Peyer's patch (tissue), 4 donors: ENCODE measurements around the gene GINS1. TPM values are rescaled to one million over a fixed set of nuclear protein-coding genes. Genes with fewer than 3 reads are reported as not detected.

Source experiments
- DNase-seq, 3 donors: peaks; one replicate each; pipeline ENCODE4 v3.0.0-alpha.2; 2017 to 2019
- H3K27ac ChIP-seq, 4 donors: fragments of 200-600 bp; sonication (generic); one replicate each; pipeline ENCODE4 v1.5.1; 2016 to 2019
- H3K27me3 ChIP-seq, 2 donors: fragments of 200-600 bp; sonication (generic); one replicate each; pipeline ENCODE4 v1.5.1; 2019
- H3K36me3 ChIP-seq, 3 donors: fragments of 200-600 bp; sonication (generic); one replicate each; pipeline ENCODE4 v1.5.1; 2016 to 2019
- H3K4me1 ChIP-seq, 4 donors: fragments of 200-600 bp; sonication (generic); one replicate each; pipeline ENCODE4 v1.5.1; 2016 to 2019
- H3K4me3 ChIP-seq, 4 donors: fragments of 200-600 bp; sonication (generic); 1 replicate in 3 of 4; 2 replicates in 1 of 4; pipeline ENCODE4 v1.5.1; 2016 to 2019; ENCODE audit warnings: mild to moderate bottlenecking in 1 of 4
- H3K9me3 ChIP-seq, 4 donors: fragments of 200-600 bp; sonication (generic); one replicate each; pipeline ENCODE4 v1.5.1; 2016 to 2019; ENCODE audit warnings: mild to moderate bottlenecking in 1 of 4
- POLR2A ChIP-seq, 2 donors: fragments of 450-650 bp; IDR thresholded peaks; one replicate each; pipeline ENCODE4 v1.5.1; 2017; ENCODE audit warnings: antibody characterized with exemption in 2 of 2, mild to moderate bottlenecking in 2 of 2, moderate library complexity in 2 of 2
- total RNA-seq, 4 donors: library from RNA; depleted of rRNA; stranded (reverse); fragments of >200 nt; gene quantifications; one replicate each; pipeline ENCODE4 v1.1.0, GENCODE V29; 2016
- TF ChIP-seq, protein P1 (sequence below), 6 experiments: fragments of 450-650 bp in 4 of 6; fragments of 200-600 bp in 2 of 6; sonication (generic) in 1 of 6; IDR thresholded peaks; one replicate each; pipeline ENCODE4 v1.5.1; 2017 to 2019; ENCODE audit warnings: antibody characterized with exemption in 6 of 6, mild to moderate bottlenecking in 3 of 6, moderate library complexity in 1 of 6

Gene GINS1
- total RNA-seq, 4 donors from 2014 or later: 0.53 to 14.0 (median 1.4) TPM

DNA sequence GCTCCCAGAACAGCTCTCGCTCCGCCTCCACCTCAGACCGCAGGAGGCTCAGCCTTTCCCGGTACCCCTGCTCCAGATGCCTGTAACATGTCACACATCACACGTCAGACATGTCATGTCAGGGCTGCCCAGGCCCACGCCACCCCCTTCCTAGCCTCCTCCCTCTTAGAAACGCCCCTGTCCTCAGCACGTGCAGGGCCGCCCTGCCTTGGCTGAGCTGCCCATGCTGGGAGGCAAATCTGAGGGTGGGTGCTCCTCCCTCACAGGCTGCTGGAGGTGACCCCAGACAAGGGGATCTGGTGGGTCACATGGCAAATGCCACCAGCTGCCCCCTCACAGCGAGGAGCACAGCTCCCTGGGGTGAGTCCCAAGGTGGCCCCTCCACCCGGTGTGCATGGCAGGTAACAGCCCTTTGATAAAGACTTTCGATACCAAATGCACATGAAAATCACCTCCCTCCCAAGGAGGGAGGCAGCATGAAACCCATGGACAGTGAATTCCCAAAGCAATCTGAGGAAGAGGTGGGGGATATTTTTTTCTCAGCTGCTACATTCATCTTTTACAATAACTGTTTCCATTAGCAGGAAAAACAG is 84.1 kb downstream of the GINS1 start:
- H3K27ac ChIP-seq: no peak overlapping the region
- TF ChIP-seq, protein P1, sequence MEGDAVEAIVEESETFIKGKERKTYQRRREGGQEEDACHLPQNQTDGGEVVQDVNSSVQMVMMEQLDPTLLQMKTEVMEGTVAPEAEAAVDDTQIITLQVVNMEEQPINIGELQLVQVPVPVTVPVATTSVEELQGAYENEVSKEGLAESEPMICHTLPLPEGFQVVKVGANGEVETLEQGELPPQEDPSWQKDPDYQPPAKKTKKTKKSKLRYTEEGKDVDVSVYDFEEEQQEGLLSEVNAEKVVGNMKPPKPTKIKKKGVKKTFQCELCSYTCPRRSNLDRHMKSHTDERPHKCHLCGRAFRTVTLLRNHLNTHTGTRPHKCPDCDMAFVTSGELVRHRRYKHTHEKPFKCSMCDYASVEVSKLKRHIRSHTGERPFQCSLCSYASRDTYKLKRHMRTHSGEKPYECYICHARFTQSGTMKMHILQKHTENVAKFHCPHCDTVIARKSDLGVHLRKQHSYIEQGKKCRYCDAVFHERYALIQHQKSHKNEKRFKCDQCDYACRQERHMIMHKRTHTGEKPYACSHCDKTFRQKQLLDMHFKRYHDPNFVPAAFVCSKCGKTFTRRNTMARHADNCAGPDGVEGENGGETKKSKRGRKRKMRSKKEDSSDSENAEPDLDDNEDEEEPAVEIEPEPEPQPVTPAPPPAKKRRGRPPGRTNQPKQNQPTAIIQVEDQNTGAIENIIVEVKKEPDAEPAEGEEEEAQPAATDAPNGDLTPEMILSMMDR (IDR thresholded peaks at IDR 0.05): no peak
- TF ChIP-seq POLR2A (IDR thresholded peaks at IDR 0.05): no peak
- H3K4me3 ChIP-seq: no peak overlapping the region
- no peak for DNase-seq
- H3K27me3 ChIP-seq: no peaks in the 10 kb centered on the region
- peaks cover 0 to 7% (median 0%) of the 10 kb centered on the region in 3 donors for H3K36me3 ChIP-seq
- H3K9me3 ChIP-seq: no peaks in the 10 kb centered on the region
- no peaks in the 10 kb centered on the region for H3K4me1 ChIP-seq

DNA sequence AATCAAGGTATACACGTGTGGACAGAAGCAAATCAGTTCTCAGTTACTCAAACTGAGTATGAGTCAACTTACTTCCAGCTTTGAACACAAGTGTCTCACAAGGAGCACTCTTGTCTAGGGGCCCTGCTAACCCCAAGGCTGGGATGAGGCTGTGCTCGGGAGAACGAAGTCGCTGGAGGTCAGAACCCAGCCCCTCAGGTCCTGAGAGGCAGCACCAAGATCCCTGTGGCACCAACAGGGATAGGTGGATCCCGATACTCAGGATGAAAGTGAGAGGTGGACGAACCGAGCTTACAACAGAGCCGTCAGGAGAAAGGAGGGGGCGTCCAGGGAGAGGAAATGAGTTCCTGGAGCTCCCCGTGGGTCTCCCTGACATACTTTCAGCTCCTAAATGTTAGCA is 85.7 kb downstream of the GINS1 start:
- no peak overlapping the region for H3K4me3 ChIP-seq
- no peaks in the 10 kb centered on the region for H3K9me3 ChIP-seq
- H3K4me1 ChIP-seq: no peaks in the 10 kb centered on the region
- no peak overlapping the region for H3K27ac ChIP-seq
- H3K36me3 ChIP-seq: peaks cover 0 to 1% (median 0%) of the 10 kb centered on the region in 3 donors
- TF ChIP-seq, protein P1 (IDR thresholded peaks at IDR 0.05): no peak
- TF ChIP-seq POLR2A (IDR thresholded peaks at IDR 0.05): no peak
- no peak for DNase-seq
- H3K27me3 ChIP-seq: no peaks in the 10 kb centered on the region

DNA sequence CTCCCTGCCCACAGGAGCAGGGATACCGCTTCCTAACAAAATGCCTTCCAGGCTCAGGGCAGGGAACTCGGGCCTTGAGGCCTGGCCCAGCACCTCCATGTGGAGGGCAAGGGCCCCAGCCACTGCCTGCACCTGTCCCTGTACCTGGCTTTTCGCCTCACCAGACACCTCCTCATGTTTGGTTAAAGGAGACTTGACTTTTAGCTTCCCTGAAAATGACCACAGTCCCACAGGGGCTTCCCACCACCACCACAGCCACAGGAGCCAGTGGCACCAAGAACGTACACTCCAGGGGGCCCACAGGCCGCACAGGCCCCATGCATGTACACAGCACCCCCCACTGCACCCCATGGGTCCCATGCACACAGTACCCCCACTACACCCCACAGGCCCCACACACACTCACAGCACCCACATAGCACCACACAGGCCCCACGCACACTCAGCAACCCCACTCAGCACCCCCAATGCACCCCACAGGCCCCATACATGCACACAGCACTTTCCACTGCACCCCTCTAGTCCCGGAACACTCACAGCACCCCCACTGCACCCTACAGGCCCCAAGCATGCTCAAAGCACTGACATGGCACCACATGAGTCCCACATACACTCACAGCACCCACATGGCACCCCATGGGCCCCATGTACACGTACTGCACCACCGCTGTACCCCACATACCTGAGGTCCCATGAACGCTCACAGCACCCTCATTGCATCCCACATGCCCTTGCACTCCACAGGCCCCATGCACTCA is 86.5 kb downstream of the GINS1 start:
- Histone ChIP-seq H3K36me3 (no peaks in the 10 kb centered on the region), H3K4me3 (no peak overlapping the region), H3K27me3 (no peaks in the 10 kb centered on the region), H3K9me3 (no peaks in the 10 kb centered on the region), H3K4me1 (no peaks in the 10 kb centered on the region), H3K27ac (no peak overlapping the region)
- no peak for TF ChIP-seq POLR2A (IDR thresholded peaks at IDR 0.05)
- TF ChIP-seq, protein P1 (IDR thresholded peaks at IDR 0.05): no peak
- no peak for DNase-seq

DNA sequence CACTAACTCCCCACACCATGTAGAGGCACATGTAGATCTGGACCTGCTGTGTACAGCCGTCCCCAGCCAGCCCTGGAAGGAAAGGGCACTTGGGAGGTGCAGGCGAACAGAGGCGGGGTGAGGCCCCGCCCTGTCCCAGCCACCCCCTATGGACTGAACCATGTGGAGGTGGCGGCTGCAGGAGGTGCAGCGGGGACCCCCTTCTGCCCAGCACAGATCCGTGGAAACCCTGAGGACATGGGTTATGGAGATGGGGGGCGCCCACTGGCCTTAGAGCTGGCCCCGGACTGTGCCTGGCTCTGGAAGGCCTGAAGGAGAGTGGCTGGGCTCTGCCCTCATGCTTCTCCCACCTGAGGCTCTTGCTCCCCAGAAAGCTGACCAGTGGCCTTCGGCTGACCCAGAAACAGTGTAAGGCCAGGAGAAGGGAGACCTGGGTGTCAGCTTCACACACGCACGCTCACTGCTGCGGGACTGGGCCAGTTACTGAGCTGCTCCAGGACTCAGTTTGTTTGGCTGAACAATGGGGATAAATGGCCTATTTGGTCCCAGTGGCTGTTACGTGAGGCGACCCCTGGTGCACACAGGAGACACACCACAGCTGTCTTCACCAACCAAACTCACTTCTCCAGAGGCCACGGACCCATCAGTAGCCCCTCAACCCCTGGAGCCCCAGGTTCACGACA is 87.2 kb downstream of the GINS1 start:
- no peaks in the 10 kb centered on the region for H3K36me3 ChIP-seq
- H3K9me3 ChIP-seq: no peaks in the 10 kb centered on the region
- H3K27ac ChIP-seq: no peak overlapping the region
- TF ChIP-seq, protein P1 (IDR thresholded peaks at IDR 0.05): no peak
- no peak for TF ChIP-seq POLR2A (IDR thresholded peaks at IDR 0.05)
- DNase-seq: no peak
- H3K27me3 ChIP-seq: no peaks in the 10 kb centered on the region
- no peak overlapping the region for H3K4me3 ChIP-seq
- H3K4me1 ChIP-seq: no peaks in the 10 kb centered on the region

DNA sequence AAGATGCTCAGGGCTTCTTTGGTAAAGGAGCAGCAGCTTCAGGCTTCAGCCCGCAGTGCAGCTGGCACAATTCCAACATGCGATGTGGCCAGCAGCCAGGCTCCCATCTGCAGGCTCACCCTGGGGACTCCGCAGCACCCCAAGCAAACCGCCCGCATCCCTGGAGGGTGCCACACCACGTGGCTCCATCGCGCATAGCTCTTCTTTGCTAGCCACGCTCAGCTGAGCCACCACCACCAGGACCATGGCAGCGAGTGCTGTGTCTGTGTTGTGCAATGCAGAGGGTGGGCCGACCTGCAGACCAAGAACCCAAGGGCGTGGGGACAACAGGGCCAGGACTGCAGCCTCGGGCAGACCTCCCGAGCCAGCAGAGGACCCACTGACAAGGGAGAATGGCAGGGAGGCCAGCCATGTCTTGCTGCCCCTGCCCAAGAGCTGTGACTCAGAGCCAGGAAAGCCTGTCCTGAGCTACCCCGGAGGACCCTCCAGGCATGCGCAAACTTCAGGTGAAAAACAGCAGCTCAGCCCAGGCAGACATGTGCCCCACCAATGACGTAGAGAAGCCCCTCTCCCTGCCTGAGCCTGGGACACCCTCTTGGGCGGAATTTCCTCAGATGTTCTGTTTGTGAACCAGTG is 87.8 kb downstream of the GINS1 start:
- TF ChIP-seq POLR2A (IDR thresholded peaks at IDR 0.05): no peak
- TF ChIP-seq, protein P1 (IDR thresholded peaks at IDR 0.05): no peak
- H3K36me3 ChIP-seq: no peaks in the 10 kb centered on the region
- no peaks in the 10 kb centered on the region for H3K4me1 ChIP-seq
- no peaks in the 10 kb centered on the region for H3K9me3 ChIP-seq
- no peaks in the 10 kb centered on the region for H3K27me3 ChIP-seq
- no peak overlapping the region for H3K27ac ChIP-seq
- no peak overlapping the region for H3K4me3 ChIP-seq
- no peak for DNase-seq
